HAP-1 (cell line): ENCODE measurements around the gene MON1B.

Source experiments
- DNase-seq, 2 experiments: peaks; one replicate each; pipeline ENCODE4 v3.0.0-alpha.2; 2016 to 2020; ENCODE audit warnings: low spot score in 2 of 2
- H3K27me3 ChIP-seq: fragments of 250-450 bp; sonication (Bioruptor Pico); 2 replicates; pipeline ENCODE4 v1.5.1; 2020; ENCODE audit warnings: low read depth, mild to moderate bottlenecking, moderate library complexity
- H3K36me3 ChIP-seq: fragments of 250-450 bp; sonication (Bioruptor Pico); replicated peaks from 2 replicates; pipeline ENCODE4 v1.5.1; 2020; ENCODE audit warnings: mild to moderate bottlenecking
- H3K4me1 ChIP-seq: fragments of 250-450 bp; sonication (Bioruptor Pico); 2 replicates; pipeline ENCODE4 v1.5.1; 2020; ENCODE audit warnings: mild to moderate bottlenecking
- H3K4me3 ChIP-seq: fragments of 250-450 bp; sonication (Bioruptor Pico); 2 replicates; pipeline ENCODE4 v1.5.1; 2020; ENCODE audit warnings: mild to moderate bottlenecking, moderate library complexity
- H3K9me3 ChIP-seq: fragments of 250-450 bp; sonication (Bioruptor Pico); 2 replicates; pipeline ENCODE4 v1.5.1; 2020; ENCODE audit warnings: mild to moderate bottlenecking, moderate library complexity
- in situ Hi-C: fragments of 300-500 bp; cut with MboI; formaldehyde crosslinking; loops from 3 replicates; pipeline ENCODE4 v1.14.3; 2020; ENCODE audit warnings: low sequenced_read_pairs, inconsistent platforms, mixed read lengths

The MON1B gene

DNA sequence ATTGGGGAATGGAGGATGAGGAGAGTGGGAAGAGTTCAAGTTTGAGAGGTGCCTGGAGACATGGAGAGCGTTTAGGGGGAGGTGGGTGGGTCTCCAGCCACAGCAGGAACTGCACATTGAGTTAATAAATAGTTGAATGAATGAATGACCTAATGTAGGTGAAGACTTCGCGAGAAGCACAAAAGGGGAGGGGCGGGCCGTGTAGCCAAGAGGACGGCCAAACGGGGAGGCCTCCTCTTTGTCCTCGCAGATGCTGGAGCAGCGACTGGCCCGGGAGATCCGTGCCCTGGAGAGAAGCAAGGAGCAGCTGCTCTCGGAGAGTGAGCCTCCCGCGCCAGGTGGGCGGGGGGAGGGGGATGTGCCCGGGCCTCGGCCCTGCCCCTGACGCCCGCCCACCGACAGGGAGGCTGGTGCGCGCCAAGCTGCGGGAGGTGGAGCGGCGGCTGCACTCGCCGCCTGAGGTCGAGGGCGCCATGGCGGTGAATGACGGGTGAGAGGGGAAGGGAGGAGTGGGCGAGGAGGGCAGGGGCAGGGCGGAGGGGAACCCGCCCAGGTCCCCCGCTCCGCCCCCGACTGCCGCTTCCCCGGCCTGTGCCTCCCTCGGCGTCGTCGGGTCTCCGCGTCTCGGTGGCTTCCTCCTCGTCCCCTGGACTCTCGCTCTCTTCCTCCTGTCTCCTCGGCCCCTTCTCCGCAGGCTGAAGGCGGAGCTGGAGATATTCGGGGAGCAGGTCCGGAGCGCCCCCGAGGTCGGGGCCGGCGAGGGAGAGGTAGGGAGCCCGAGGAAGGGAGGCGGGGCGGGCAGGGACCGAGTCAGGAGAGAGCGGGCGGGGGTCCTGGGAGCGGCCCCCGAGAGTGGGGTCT lies 21.1 kb downstream of the MON1B start:
- H3K4me1 ChIP-seq = no peaks in the 10 kb centered on the region
- H3K4me3 ChIP-seq = peak overlapping the region; percentile 65
- in situ Hi-C loops = no loop called here
- H3K9me3 ChIP-seq = no peaks in the 10 kb centered on the region
- no peaks in the 10 kb centered on the region for H3K27me3 ChIP-seq
- no peaks in the 10 kb centered on the region for H3K36me3 ChIP-seq
- peak; percentile 61 to 88 for DNase-seq

DNA sequence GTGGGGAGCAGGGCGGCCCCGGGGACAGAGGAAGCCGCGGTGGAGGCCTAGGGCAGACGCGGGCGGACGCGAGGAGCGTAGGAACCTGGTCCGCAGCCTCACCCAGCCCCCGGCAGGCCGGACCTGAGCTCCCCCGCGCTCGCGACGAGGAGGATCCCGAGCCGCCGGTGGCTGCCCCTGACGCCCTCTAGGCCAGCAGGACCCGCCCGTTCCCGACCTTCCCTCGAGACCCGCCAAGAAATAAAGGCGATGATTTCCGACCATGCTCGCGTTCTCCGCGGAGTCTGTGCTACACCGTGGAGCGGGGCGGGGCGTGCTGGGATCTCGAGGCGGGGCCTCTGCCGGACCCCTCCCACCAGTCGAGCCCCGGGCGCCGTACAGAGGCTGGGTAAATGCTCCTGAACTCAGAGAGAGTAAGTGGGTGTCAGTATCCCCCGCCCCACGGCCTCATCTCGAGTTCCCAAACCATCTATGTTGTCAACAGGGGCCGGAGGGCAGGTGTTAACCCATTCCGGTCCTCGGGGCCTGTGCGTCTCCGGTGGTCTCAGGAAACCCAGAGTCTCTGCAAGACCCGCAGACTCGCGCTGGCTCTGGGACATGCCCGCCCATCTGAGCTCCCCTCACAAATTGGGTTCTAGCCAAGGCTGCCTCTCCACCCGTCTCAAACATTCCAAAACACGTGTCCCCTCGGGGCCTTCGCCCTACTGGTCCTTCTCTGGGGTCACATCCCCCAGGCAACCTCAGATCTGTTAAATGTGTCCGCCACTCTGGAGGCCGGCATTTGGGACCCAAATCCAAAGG lies 22.0 kb downstream of the MON1B start:
- no peaks in the 10 kb centered on the region for H3K4me1 ChIP-seq
- H3K9me3 ChIP-seq = no peaks in the 10 kb centered on the region
- DNase-seq = peak; percentile 25 to 84
- in situ Hi-C loops = no loop called here
- no peaks in the 10 kb centered on the region for H3K27me3 ChIP-seq
- no peaks in the 10 kb centered on the region for H3K36me3 ChIP-seq
- peak overlapping the region; percentile 65 for H3K4me3 ChIP-seq

DNA sequence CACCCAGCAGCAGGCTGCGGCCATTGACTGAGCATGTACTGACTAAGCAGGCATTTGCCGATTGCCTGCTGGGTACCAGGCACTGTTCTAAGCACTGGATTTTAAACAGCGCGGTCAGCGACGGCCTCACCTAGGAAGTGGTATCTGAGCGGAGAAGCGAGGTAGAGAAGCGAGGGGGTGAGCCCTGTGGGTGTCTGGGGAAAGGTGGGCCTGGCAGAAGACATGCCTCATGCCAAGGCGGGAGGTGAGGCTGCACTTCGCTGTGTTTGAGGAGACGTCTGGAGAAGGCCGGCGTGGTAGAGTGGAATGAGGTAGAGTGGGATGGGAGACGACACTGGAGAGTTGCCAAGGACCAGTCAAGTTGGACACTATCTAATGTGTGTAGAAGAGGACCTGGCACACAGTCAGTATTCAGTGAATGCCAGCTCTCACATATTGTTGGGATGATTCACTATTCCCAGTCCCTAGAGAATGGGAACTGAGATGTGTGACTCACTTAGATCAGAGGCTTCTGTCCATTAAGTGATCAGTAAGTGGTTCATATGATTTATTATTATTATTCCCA lies 22.6 kb downstream of the MON1B start:
- H3K9me3 ChIP-seq = no peaks in the 10 kb centered on the region
- H3K4me1 ChIP-seq = no peaks in the 10 kb centered on the region
- H3K4me3 ChIP-seq = no peak overlapping the region
- DNase-seq = no peak
- H3K36me3 ChIP-seq = no peaks in the 10 kb centered on the region
- H3K27me3 ChIP-seq = no peaks in the 10 kb centered on the region
- in situ Hi-C loops = no loop called here

DNA sequence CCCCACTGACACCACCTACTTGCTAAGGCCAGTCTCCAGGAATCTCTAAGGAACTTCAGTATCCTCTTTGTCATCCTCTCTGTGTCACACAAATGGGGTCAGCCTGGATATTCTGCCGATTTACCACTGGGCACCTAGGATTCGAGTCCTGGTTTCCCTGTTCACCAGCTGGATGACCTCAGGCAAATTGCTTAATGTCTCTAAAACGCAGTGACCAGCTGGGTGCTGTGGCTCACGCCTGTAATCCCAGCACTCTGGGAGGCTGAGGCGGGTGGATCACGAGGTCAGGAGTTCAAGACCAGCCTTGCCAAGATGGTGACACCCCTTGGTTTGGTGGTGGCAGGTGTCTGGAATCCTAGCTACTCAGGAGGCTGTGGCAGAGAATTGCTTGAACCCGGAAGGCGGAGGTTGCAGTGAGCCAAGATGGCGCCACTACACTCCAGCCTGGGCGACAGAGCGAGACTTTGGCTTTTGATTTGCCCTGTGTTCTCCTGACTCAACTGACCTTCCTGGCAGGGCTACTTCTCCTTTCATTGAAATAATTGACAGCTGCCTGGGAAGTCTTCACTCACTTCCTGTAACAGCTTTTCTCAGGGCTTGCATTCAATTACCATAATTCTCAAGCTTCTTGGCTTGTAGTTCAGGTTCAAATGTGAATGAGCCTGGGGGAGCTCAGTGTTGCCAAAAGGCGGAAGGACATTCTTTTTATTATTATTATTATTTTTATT lies 23.6 kb downstream of the MON1B start:
- H3K9me3 ChIP-seq = no peaks in the 10 kb centered on the region
- H3K4me3 ChIP-seq = no peak overlapping the region
- no peaks in the 10 kb centered on the region for H3K27me3 ChIP-seq
- in situ Hi-C loops = no loop called here
- no peak for DNase-seq
- no peaks in the 10 kb centered on the region for H3K36me3 ChIP-seq
- no peaks in the 10 kb centered on the region for H3K4me1 ChIP-seq

DNA sequence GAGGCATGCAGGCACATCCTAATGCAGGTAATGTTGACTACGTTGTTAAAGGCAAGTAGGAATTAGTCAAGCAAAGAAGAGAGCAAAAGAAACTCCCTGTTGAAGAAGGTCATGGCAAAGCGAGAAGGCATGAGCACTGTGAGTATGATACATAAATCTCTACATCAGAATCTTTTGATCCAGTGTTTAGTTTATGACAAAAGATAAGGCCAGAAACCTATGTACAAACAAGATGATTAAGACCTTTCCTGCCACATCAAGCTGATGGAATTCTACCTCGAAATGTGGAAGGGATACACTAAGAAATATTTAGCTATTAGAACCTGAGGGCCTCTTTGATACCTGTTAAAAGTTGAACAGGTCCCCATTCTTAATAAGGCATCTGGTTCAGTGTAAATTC lies 28.4 kb downstream of the MON1B start:
- no peaks in the 10 kb centered on the region for H3K36me3 ChIP-seq
- no peaks in the 10 kb centered on the region for H3K4me1 ChIP-seq
- H3K9me3 ChIP-seq = no peaks in the 10 kb centered on the region
- in situ Hi-C loops = no loop called here
- no peak overlapping the region for H3K4me3 ChIP-seq
- no peak for DNase-seq
- no peaks in the 10 kb centered on the region for H3K27me3 ChIP-seq

DNA sequence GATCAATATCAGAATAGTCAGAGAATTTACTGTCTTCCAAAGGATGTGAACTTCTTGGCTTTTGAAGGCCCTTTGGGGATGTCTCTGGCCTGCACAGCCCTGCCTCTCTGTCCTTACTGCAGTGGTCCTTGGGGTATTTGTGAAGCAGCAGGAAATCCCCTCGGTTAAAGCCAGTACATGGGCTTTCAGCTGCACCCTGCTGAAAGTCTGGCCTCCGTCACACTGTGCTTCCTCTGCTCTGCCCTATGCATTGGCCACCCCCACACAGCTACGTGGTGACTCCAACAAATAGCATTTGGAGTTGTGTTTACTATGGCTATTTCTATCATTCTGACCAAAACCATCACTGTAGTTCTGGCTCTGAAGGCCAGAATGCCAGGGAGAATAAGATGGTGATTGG lies 29.4 kb downstream of the MON1B start:
- in situ Hi-C loops = no loop called here
- Histone ChIP-seq H3K9me3 (no peaks in the 10 kb centered on the region), H3K36me3 (no peaks in the 10 kb centered on the region), H3K27me3 (no peaks in the 10 kb centered on the region), H3K4me3 (no peak overlapping the region), H3K4me1 (no peaks in the 10 kb centered on the region)
- no peak for DNase-seq

DNA sequence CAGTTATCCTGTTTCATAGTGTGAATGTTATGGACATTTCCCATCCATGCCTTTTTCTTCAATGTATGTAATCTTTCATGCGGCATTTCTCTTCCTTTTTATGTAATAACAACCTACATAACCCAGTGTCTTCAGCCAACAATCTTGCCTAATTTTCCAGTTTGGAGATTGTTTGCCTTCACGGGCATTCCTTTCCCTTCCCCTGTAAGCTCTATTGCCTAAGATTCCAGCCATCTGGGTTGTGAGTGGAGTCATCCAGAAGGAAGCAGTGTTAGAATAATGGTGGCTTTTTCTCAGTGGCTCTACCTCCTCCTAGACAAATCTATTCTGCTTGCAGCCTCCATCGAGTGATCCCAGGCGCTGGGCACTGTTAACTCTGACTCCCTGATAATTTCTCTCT lies 30.5 kb downstream of the MON1B start:
- no peak overlapping the region for H3K4me3 ChIP-seq
- H3K27me3 ChIP-seq = 0 out of 2 replicates have a peak, but pooled peaks cover under 1% of the 10 kb centered on the region
- in situ Hi-C loops = no loop called here
- no peak for DNase-seq
- H3K4me1 ChIP-seq = no peaks in the 10 kb centered on the region
- H3K9me3 ChIP-seq = no peaks in the 10 kb centered on the region
- H3K36me3 ChIP-seq = no peaks in the 10 kb centered on the region

DNA sequence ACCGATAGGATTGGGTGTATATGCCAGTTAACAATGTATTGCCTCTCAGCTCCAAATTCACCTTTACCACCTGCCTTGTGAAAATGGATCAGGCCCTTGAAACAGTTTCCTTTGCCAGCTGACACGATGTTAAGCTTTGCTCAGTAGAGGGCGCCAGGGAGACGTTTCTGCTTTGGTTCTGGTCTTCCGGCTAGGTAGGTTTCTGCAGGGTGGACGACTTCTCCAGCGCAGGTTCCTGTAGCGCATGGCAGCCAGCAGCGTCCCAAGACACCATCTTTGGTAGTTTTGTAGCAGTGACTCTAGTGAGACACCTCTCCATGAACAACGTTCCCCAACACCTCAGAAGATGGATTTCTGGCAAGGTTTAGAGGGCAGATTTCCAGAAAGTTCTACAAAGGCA lies 32.2 kb downstream of the MON1B start:
- no peaks in the 10 kb centered on the region for H3K9me3 ChIP-seq
- no peaks in the 10 kb centered on the region for H3K36me3 ChIP-seq
- no peaks in the 10 kb centered on the region for H3K4me1 ChIP-seq
- no peak overlapping the region for H3K4me3 ChIP-seq
- peaks cover 7% of the 10 kb centered on the region; the same call in 1 of the 2 replicates for H3K27me3 ChIP-seq
- DNase-seq = peak in 1 of 2 experiments; percentile 61
- in situ Hi-C loops = no loop called here

DNA sequence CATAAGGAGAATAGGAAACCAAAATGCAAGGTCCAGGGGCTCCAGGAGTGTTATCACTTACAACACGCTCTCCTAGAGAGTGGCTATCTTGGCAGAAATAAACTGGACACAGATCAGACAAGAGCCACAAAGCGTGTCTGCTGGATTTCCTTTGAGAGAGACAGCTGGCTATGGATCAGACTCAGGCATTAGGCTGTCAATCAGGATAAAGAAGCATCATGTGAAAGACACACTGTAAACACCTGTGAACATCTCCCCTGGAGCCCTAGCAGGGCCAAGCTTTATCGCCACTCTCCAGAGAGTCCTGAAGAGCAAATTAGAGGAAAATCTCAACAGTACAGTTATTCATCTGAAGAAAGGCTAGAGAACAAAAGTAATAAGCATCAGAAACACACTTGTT lies 34.2 kb downstream of the MON1B start:
- in situ Hi-C loops = no loop called here
- no peak for DNase-seq

DNA sequence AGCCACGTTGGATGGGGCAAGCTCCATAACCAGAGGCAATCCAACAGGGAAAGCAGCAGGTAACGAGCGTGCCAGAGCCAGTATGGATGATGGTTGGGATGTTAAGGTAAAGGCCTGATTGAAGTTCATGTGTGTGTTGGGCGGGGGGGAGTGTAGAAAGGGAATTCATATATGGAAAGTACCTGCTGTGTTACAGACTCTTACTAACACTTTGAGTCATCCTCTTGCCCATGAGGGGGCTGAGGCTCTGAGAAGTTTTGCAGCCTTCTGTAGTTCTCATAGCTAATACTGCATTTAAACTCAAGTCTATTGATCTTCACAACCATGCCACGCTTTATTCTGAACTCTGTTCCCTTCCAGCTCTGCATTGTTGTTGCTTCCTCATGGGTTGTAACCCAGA lies 36.8 kb downstream of the MON1B start:
- no peaks in the 10 kb centered on the region for H3K36me3 ChIP-seq
- H3K9me3 ChIP-seq = no peaks in the 10 kb centered on the region
- H3K27me3 ChIP-seq = peaks cover 11% of the 10 kb centered on the region
- no peaks in the 10 kb centered on the region for H3K4me1 ChIP-seq
- in situ Hi-C loops = no loop called here
- H3K4me3 ChIP-seq = no peak overlapping the region
- DNase-seq = no peak

More for the DNA sequence above, 34.2 kb downstream of the MON1B start:
- H3K9me3 ChIP-seq = no peaks in the 10 kb centered on the region
- H3K4me3 ChIP-seq = no peak overlapping the region
- H3K4me1 ChIP-seq = no peaks in the 10 kb centered on the region
- H3K27me3 ChIP-seq = peaks cover 7% of the 10 kb centered on the region; the same call in 1 of the 2 replicates
- H3K36me3 ChIP-seq = no peaks in the 10 kb centered on the region

DNA sequence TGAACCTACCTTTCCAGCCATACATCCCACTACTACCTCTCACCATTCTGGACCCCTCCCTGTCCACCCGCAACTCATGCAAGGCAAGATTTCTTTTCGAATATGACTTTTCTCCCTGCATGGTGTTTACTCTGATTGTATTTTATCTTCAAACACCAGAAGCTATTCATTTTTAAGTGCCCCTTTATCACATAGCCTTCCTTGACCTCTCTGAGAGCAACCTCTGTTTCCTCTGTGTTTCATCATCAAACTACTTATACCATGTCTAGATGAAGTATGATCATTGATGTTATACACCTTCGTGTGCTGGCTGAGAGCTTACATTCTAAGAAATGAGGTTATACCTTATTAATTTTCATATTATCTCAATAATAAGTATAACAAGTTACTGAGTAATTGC lies 40.1 kb downstream of the MON1B start:
- in situ Hi-C loops = loop anchor here (10.0 kb wide), 1 partner anchor 734 kb away; no protein-coding TSS in a partner anchor

DNA sequence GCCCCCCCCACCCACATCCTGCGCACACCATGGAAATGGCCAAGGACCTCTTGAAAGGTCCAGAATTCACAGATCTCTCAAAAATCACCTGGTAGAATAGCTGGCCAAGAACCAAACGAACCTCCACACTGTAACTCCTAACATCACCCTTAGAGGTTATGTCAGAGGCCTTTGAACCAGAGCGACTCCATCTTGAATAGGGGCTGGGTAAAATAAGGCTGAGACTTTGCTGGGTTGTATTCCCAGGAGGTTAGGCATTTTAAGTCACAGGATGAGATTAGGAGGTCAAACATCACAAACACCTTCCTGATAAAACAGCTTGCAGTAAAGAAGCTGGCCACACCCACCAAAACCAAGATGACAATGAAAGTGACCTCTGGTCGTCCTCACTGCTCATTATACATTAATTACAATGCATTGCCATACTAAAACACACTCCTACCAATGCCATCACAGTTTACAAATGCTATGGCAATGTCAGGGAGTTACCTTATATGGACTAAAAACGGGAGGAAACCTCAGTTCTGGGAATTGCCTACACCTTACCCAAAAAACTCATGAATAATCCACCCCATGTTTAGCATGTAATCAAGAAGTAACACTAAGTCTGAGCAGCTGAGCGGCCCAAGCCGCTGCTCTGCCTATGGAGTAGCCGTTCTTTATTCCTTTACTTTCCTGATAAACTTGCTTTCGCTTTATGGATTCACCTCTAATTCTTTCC lies 43.0 kb downstream of the MON1B start:
- Histone ChIP-seq H3K9me3 (no peaks in the 10 kb centered on the region), H3K4me3 (no peak overlapping the region), H3K27me3 (peaks cover 4% of the 10 kb centered on the region; the same call in 1 of the 2 replicates), H3K4me1 (no peaks in the 10 kb centered on the region; the same call in 1 of the 2 replicates), H3K36me3 (no peaks in the 10 kb centered on the region)
- DNase-seq = no peak
- in situ Hi-C loops = loop anchor here (10.0 kb wide), 1 partner anchor 731 kb away; no protein-coding TSS in a partner anchor

More for the DNA sequence above, 40.1 kb downstream of the MON1B start:
- Histone ChIP-seq H3K4me1 (no peaks in the 10 kb centered on the region), H3K4me3 (no peak overlapping the region), H3K9me3 (no peaks in the 10 kb centered on the region), H3K36me3 (no peaks in the 10 kb centered on the region), H3K27me3 (peaks cover 11% of the 10 kb centered on the region)
- no peak for DNase-seq
